IMR-90 (cell line): ENCODE results near the gene DUSP6.

Experiments used
- CTCF ChIP-seq: conservative IDR thresholded peaks from 2 replicates; pipeline ENCODE4 v1.5.1; 2012; ENCODE audit warnings: mild to moderate bottlenecking, low read depth, low read length, improper control_type of control experiment
- NFE2L2 ChIP-seq: fragments of 150-350 bp; IDR thresholded peaks from 2 replicates; pipeline ENCODE4 v1.6.1; 2016; ENCODE audit warnings: low read depth, mild to moderate bottlenecking, low read length
- POLR2A ChIP-seq: IDR thresholded peaks from 2 replicates; pipeline ENCODE4 v1.6.1; 2012; ENCODE audit warnings: mild to moderate bottlenecking, low read depth, low read length
- RAD21 ChIP-seq: IDR thresholded peaks from 2 replicates; pipeline ENCODE4 v1.6.1; 2012; ENCODE audit warnings: low read length, improper control_type of control experiment
- RCOR1 ChIP-seq: IDR thresholded peaks from 2 replicates; pipeline ENCODE4 v1.6.1; 2012; ENCODE audit warnings: mild to moderate bottlenecking, low read length, improper control_type of control experiment; ENCODE audit not compliant: insufficient replicate concordance
- SMC3 ChIP-seq: fragments of 150-350 bp; IDR thresholded peaks from 2 replicates; pipeline ENCODE4 v1.6.1; 2016; ENCODE audit warnings: low read depth, mild to moderate bottlenecking, antibody characterized with exemption, low read length, moderate library complexity
- TF ChIP-seq, protein P1 (sequence below): fragments of 150-350 bp; IDR thresholded peaks from 2 replicates; pipeline ENCODE4 v1.6.1; 2017; ENCODE audit warnings: mild to moderate bottlenecking, antibody characterized with exemption, low read length, low read depth
- TF ChIP-seq, protein P2 (sequence below): fragments of 150-350 bp; IDR thresholded peaks from 2 replicates; pipeline ENCODE4 v1.6.1; 2016; ENCODE audit warnings: low read depth, mild to moderate bottlenecking, low read length, moderate library complexity, borderline replicate concordance

DNA sequence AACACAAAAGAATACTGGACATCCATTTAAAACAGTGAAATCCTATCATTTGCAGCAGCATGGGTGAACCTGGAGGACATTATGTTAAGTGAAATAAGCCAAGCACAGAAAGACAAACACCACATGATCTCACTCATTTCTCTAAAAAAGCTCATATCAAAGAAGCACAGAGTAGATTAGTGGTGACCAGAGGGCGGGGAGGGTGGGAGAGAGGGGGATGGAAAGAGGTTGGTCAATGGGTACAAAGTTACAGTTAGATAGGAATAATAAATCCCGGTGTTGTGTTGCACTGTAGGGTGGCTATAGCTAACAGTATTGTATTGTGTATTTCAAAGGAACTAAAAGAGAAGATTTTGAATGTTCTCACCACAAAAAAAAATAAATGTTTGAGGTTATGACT, 52.4 kb downstream of the DUSP6 start:
- TF ChIP-seq, protein P1, sequence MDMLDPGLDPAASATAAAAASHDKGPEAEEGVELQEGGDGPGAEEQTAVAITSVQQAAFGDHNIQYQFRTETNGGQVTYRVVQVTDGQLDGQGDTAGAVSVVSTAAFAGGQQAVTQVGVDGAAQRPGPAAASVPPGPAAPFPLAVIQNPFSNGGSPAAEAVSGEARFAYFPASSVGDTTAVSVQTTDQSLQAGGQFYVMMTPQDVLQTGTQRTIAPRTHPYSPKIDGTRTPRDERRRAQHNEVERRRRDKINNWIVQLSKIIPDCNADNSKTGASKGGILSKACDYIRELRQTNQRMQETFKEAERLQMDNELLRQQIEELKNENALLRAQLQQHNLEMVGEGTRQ: no peak
- TF ChIP-seq RAD21: no peak
- no peak for TF ChIP-seq CTCF
- TF ChIP-seq RCOR1: no peak
- no peak for TF ChIP-seq POLR2A
- TF ChIP-seq SMC3: no peak
- TF ChIP-seq, protein P2, sequence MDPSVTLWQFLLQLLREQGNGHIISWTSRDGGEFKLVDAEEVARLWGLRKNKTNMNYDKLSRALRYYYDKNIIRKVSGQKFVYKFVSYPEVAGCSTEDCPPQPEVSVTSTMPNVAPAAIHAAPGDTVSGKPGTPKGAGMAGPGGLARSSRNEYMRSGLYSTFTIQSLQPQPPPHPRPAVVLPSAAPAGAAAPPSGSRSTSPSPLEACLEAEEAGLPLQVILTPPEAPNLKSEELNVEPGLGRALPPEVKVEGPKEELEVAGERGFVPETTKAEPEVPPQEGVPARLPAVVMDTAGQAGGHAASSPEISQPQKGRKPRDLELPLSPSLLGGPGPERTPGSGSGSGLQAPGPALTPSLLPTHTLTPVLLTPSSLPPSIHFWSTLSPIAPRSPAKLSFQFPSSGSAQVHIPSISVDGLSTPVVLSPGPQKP: no peak
- no peak for TF ChIP-seq NFE2L2
